Measurements from ENCODE around the gene CAMTA1.

CAMTA1 gene

DNA sequence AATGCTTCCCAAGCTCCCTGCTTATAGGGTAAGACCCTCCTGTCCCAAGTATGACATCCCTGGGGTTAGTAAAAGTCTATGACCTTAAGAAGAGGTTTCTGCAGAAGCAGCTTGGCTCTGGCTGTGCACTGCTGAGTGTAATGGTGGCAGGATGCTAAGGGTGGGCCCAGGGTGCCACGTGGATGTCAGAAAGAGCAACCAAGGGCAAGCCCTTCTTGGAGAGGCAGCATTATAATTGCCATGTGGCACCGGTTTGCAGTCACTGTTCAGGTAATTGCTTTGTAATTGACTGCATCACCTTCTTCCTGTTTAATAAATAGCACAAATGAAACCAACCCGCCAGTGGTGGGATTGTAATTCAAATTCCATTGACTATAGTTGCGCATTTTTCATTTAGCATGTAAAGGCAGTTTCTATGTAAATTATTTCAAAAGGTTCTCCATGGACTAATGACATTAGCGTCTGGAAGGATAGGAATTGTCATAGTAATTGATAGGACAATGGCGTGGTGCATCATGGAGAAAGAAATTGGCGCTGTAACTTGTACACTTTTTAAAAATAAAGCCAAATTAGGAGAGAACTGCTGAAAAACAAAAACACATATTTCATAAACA, 495.2 kb downstream of the CAMTA1 start:
- DNase-seq (ENCODE audit: low spot score) = no peak
- Histone ChIP-seq H3K4me1 (ENCODE audit: insufficient read depth, poor library complexity, severe bottlenecking) (peaks cover 5% of the 10 kb centered on the region), H3K4me3 (ENCODE audit: severe bottlenecking) (no peak overlapping the region), H3K36me3 (ENCODE audit: low read depth) (no peaks in the 10 kb centered on the region), H3K27me3 (ENCODE audit: insufficient read depth, poor library complexity, severe bottlenecking) (no peaks in the 10 kb centered on the region), H3K27ac (ENCODE audit: poor library complexity, severe bottlenecking) (no peak overlapping the region), H3K9me3 (ENCODE audit: severe bottlenecking) (peaks cover 4% of the 10 kb centered on the region)
- TF ChIP-seq, protein P1, sequence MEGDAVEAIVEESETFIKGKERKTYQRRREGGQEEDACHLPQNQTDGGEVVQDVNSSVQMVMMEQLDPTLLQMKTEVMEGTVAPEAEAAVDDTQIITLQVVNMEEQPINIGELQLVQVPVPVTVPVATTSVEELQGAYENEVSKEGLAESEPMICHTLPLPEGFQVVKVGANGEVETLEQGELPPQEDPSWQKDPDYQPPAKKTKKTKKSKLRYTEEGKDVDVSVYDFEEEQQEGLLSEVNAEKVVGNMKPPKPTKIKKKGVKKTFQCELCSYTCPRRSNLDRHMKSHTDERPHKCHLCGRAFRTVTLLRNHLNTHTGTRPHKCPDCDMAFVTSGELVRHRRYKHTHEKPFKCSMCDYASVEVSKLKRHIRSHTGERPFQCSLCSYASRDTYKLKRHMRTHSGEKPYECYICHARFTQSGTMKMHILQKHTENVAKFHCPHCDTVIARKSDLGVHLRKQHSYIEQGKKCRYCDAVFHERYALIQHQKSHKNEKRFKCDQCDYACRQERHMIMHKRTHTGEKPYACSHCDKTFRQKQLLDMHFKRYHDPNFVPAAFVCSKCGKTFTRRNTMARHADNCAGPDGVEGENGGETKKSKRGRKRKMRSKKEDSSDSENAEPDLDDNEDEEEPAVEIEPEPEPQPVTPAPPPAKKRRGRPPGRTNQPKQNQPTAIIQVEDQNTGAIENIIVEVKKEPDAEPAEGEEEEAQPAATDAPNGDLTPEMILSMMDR (IDR thresholded peaks at IDR 0.05; ENCODE audit: poor library complexity, severe bottlenecking) = no peak
- no peak for ATAC-seq (ENCODE audit: low read depth)

DNA sequence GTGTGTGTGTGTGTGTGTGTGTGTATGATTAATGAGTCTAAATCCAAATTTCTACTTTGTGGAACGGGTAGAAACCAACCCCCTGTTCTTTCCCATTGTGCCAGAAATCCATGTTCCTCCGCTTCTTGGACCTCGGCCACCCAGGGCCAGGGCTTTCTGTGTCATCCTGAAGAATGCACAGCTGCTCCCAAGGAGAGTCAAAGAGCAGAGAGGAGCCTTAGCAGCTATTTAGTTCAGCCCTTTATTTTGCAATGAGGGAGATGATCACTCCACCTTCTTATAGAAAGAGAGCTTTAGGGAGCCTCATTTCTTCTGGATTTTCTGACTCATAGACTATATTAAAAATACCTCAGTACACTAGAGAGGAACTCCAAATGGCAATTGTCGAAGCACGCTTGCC, 496.6 kb downstream of the CAMTA1 start:
- H3K27me3 ChIP-seq (ENCODE audit: insufficient read depth, poor library complexity, severe bottlenecking) = no peaks in the 10 kb centered on the region
- H3K4me3 ChIP-seq (ENCODE audit: severe bottlenecking) = no peak overlapping the region
- no peak overlapping the region for H3K27ac ChIP-seq (ENCODE audit: poor library complexity, severe bottlenecking)
- peaks cover 4% of the 10 kb centered on the region for H3K9me3 ChIP-seq (ENCODE audit: severe bottlenecking)
- DNase-seq (ENCODE audit: low spot score) = no peak
- H3K4me1 ChIP-seq (ENCODE audit: insufficient read depth, poor library complexity, severe bottlenecking) = peaks cover 5% of the 10 kb centered on the region
- TF ChIP-seq, protein P1 (IDR thresholded peaks at IDR 0.05; ENCODE audit: poor library complexity, severe bottlenecking) = no peak
- H3K36me3 ChIP-seq (ENCODE audit: low read depth) = no peaks in the 10 kb centered on the region
- ATAC-seq (ENCODE audit: low read depth) = no peak

DNA sequence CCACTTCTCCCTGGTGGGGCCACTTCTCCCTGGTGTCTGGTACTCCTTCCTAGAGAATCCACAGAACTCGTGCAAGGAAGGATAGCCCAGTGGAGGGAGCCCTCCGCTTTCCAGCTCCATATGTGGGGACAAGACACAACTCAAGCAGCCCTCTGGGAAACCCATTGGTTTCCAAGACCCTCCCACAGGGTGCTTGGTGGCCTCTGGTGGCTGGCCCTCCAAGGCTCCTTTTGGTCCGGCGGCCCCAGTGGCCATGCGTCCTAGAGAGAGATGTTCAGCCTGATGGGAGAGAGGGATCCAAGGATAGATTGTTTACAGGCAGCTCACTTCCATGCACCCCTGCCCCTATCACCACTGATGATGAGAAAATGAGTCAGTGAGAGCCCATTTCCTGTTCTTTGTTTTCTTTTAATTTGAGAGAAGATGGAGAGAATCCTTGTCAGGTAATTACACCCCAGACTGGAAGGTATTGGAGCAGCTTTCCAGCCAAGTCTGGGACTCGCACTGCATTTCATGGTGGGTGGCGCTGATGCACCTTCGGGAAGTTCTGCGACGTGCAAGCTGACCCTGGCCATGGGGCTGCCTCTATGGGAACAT, 499.7 kb downstream of the CAMTA1 start:
- TF ChIP-seq, protein P1 (IDR thresholded peaks at IDR 0.05; ENCODE audit: poor library complexity, severe bottlenecking) = no peak
- DNase-seq (ENCODE audit: low spot score) = no peak
- ATAC-seq (ENCODE audit: low read depth) = peak; percentile 42; the same call in 1 of the 3 replicates

DNA sequence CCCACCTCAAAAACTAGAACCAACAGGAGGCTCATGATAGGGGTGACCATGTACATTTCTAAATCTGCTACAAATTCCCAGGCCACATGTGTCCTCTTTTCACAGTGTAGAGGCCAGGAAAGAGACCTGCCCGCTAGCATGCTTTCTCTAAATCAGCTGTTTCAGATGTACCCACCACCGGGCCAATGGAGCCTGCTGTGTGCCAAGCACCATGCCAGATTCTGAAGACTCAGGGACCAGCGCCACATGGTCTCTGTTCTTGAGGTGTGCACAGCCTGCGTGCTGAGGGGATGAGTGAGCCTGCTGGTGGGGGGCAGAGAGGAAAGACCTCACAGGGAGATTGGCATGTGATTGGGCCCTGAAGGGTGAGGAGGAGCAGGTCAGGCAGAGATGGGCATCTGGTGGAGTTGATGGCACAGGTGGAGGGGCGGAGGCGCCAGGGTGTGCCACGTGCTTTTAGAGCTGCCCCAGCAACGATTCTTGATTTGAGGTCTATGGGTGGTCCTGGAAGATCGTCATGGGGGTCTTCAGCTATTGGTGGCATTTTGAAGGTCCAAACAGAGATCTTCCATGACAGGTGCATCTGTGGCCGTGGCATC, 500.7 kb downstream of the CAMTA1 start:
- Histone ChIP-seq H3K4me1 (ENCODE audit: insufficient read depth, poor library complexity, severe bottlenecking) (peaks cover 5% of the 10 kb centered on the region), H3K4me3 (ENCODE audit: severe bottlenecking) (no peak overlapping the region), H3K27me3 (ENCODE audit: insufficient read depth, poor library complexity, severe bottlenecking) (no peaks in the 10 kb centered on the region), H3K9me3 (ENCODE audit: severe bottlenecking) (no peaks in the 10 kb centered on the region), H3K27ac (ENCODE audit: poor library complexity, severe bottlenecking) (no peak overlapping the region), H3K36me3 (ENCODE audit: low read depth) (no peaks in the 10 kb centered on the region)
- DNase-seq (ENCODE audit: low spot score) (no peak), ATAC-seq (ENCODE audit: low read depth) (no peak)
- TF ChIP-seq, protein P1 (IDR thresholded peaks at IDR 0.05; ENCODE audit: poor library complexity, severe bottlenecking) = no peak

More for the DNA sequence above, 499.7 kb downstream of the CAMTA1 start:
- Histone ChIP-seq H3K4me1 (ENCODE audit: insufficient read depth, poor library complexity, severe bottlenecking) (peaks cover 5% of the 10 kb centered on the region), H3K27me3 (ENCODE audit: insufficient read depth, poor library complexity, severe bottlenecking) (no peaks in the 10 kb centered on the region), H3K4me3 (ENCODE audit: severe bottlenecking) (no peak overlapping the region), H3K36me3 (ENCODE audit: low read depth) (no peaks in the 10 kb centered on the region), H3K27ac (ENCODE audit: poor library complexity, severe bottlenecking) (no peak overlapping the region), H3K9me3 (ENCODE audit: severe bottlenecking) (no peaks in the 10 kb centered on the region)

DNA sequence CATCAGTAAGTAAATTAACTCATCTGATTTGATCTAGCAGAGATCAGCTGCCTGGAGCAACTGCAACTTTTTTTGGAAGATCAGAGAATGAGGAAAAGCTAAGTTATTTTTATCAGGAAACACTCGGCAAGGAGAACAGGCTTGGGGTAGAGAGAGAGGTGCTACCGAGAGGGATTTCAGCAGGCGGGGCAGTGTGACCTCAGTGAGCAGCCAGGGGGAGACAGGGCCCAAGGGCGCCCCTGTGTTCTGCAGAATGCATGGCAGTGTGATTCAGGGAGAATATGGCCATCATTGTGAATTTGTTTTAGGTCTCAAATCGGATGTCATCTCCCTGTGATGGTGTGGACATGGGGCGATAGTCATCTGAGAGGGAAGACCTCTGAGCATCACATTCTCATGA, 501.8 kb downstream of the CAMTA1 start:
- no peak overlapping the region for H3K27ac ChIP-seq (ENCODE audit: poor library complexity, severe bottlenecking)
- no peaks in the 10 kb centered on the region for H3K27me3 ChIP-seq (ENCODE audit: insufficient read depth, poor library complexity, severe bottlenecking)
- H3K9me3 ChIP-seq (ENCODE audit: severe bottlenecking) = no peaks in the 10 kb centered on the region
- peaks cover 5% of the 10 kb centered on the region for H3K4me1 ChIP-seq (ENCODE audit: insufficient read depth, poor library complexity, severe bottlenecking)
- H3K36me3 ChIP-seq (ENCODE audit: low read depth) = no peaks in the 10 kb centered on the region
- TF ChIP-seq, protein P1 (IDR thresholded peaks at IDR 0.05; ENCODE audit: poor library complexity, severe bottlenecking) = no peak
- H3K4me3 ChIP-seq (ENCODE audit: severe bottlenecking) = no peak overlapping the region
- no peak for DNase-seq (ENCODE audit: low spot score)
- ATAC-seq (ENCODE audit: low read depth) = no peak

Measured in RWPE2 (cell line).